Thymus (tissue), 11 donors: ENCODE results near the gene CACUL1. TPM values are rescaled to one million over a fixed set of nuclear protein-coding genes. Genes with fewer than 3 reads are reported as not detected.

ENCODE experiments used
- DNase-seq, 9 donors: peaks; one replicate each; pipeline ENCODE4 v3.0.0-alpha.2; 2013; ENCODE audit warnings: low spot score in 9 of 9, low read depth in 6 of 9, missing footprints in 1 of 9
- H3K27ac ChIP-seq, 2 donors: one replicate each; pipeline ENCODE4 v1.5.1; 2013; ENCODE audit warnings: control low read depth in 1 of 2, low read depth in 1 of 2, low read length in 1 of 2, mild to moderate bottlenecking in 1 of 2, moderate library complexity in 1 of 2
- H3K27me3 ChIP-seq, 2 donors: one replicate each; pipeline ENCODE4 v1.5.1; 2013; ENCODE audit warnings: low read length in 1 of 2; ENCODE audit not compliant: control insufficient read depth in 2 of 2, insufficient read depth in 1 of 2
- H3K36me3 ChIP-seq, 2 donors: one replicate each; pipeline ENCODE4 v1.5.1; 2013; ENCODE audit warnings: low read length in 1 of 2, mild to moderate bottlenecking in 1 of 2, moderate library complexity in 1 of 2; ENCODE audit not compliant: control insufficient read depth in 2 of 2, insufficient read depth in 2 of 2
- H3K4me1 ChIP-seq, 2 donors: one replicate each; pipeline ENCODE4 v1.5.1; 2013; ENCODE audit warnings: low read length in 2 of 2; ENCODE audit not compliant: control insufficient read depth in 2 of 2, insufficient read depth in 2 of 2
- H3K4me3 ChIP-seq, 2 donors: one replicate each; pipeline ENCODE4 v1.5.1; 2013; ENCODE audit warnings: low read length in 2 of 2, control low read depth in 1 of 2, mild to moderate bottlenecking in 1 of 2
- H3K9me3 ChIP-seq, 2 donors: one replicate each; pipeline ENCODE4 v1.5.1; 2013; ENCODE audit warnings: low read length in 1 of 2, mild to moderate bottlenecking in 1 of 2; ENCODE audit not compliant: control insufficient read depth in 2 of 2, insufficient read depth in 1 of 2
- WGBS: extraction: QIAGEN DNeasy Blood & Tissue Kit; methylation state at CpG from one replicate; pipeline ENCODE4 v1.1.7; 2013; 5-methylcytosine and 5-hydroxymethylcytosine counted together
- polyA plus RNA-seq: library from polyadenylated mRNA; stranded (reverse); fragments of 200-250 nt; gene quantifications from one replicate; pipeline ENCODE4 v1.2.3, GENCODE V29; 2013
- total RNA-seq: library from RNA; stranded (reverse); fragments of 120-200 nt; gene quantifications from one replicate; pipeline ENCODE4 v1.2.4, GENCODE V29; 2013
- donor health status: healthy.

The CACUL1 gene
- total and polyA plus RNA-seq, 2 donors = 9.9 to 15.4 TPM

DNA sequence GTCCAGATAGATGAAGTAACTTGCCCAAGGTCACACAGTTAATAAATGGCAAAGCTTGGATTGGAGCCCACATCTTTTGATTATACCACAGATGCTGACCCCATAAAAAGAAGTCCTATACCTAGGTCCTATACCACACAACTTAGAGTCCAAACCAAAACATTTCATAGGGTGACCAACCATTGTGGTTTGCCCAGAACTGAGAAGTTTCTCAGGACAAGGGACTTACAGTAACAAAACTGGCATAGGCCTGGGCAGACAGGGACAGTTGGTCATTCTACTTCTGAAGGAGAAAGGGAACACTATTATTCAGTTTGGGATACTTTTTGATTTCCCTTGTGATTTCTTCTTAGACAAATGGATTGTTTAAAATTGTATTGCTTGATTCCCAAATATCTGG, 126.4 kb downstream of the CACUL1 start:
- DNase-seq = no peak
- no peaks in the 10 kb centered on the region for H3K9me3 ChIP-seq

DNA sequence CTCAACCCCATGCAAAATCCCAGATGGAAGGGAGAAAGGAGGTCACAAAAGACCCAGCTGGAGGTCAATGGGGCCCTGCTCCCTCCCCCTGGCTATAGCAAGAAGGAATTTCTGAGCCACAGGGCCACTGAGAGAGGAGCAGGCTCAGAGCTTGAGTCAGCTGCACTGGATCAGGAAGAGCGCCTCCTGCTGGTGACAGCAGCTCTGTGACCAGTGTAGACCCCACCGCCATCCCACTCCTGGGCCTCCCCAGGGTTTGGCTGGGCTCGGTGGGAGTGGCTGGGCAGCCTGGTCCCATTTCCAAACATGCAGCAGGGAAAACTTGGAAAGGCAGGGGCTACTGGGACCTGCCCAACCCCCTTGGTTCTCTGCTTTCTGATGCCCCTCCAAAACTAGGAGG, 127.8 kb downstream of the CACUL1 start:
- DNase-seq = no peak
- H3K4me1 ChIP-seq = no peaks in the 10 kb centered on the region
- no peak overlapping the region for H3K4me3 ChIP-seq
- H3K27ac ChIP-seq = no peak overlapping the region
- WGBS = 75% methylated on average over 3 of the region's 3 CpGs
- H3K36me3 ChIP-seq = no peaks in the 10 kb centered on the region
- H3K9me3 ChIP-seq = no peaks in the 10 kb centered on the region
- peaks cover 0 to 21% of the 10 kb centered on the region in 2 donors for H3K27me3 ChIP-seq

More for the DNA sequence above, 126.4 kb downstream of the CACUL1 start:
- no peaks in the 10 kb centered on the region for H3K36me3 ChIP-seq
- no peak overlapping the region for H3K4me3 ChIP-seq
- no peaks in the 10 kb centered on the region for H3K4me1 ChIP-seq
- H3K27me3 ChIP-seq = peaks cover 0 to 18% of the 10 kb centered on the region in 2 donors
- H3K27ac ChIP-seq = no peak overlapping the region

Other genes with a start within 250 kb of the CACUL1 start
- gene PRLHR, start 159.3 kb downstream of the CACUL1 start, total RNA-seq = 0.05 TPM
- gene PRLHR, start 159.3 kb downstream of the CACUL1 start, polyA plus RNA-seq = 0.02 TPM